Heart left ventricle (tissue), 16 donors: Measurements from ENCODE around the gene SLC15A3. TPM values are rescaled to one million over a fixed set of nuclear protein-coding genes. Genes with fewer than 3 reads are reported as not detected.

Experiments
- ATAC-seq, 4 donors: fragments of 200-7000 bp; cut with Tn5 transposase; one replicate each; pipeline ENCODE4 v1.9.1; 2020 to 2022; ENCODE audit warnings: moderate library complexity in 4 of 4, mild to moderate bottlenecking in 3 of 4, moderate number of reproducible peaks in 1 of 4
- DNase-seq, 5 donors: peaks; one replicate each; pipeline ENCODE4 v3.0.0-alpha.2; 2020
- H3K27ac ChIP-seq, 12 donors: fragments of 200-600 bp; sonication (generic) in 4 of 12; one replicate each; pipeline versions ENCODE4 v1.5.0 to v1.8.0; 2016 to 2022; ENCODE audit warnings: mild to moderate bottlenecking in 2 of 12
- H3K27me3 ChIP-seq, 9 donors: fragments of 200-600 bp; sonication (generic) in 2 of 9; one replicate each; pipeline versions ENCODE4 v1.5.1 to v1.8.0; 2016 to 2022; ENCODE audit warnings: mild to moderate bottlenecking in 3 of 9
- H3K36me3 ChIP-seq, 9 donors: fragments of 200-600 bp; sonication (generic) in 2 of 9; one replicate each; pipeline versions ENCODE4 v1.5.0 to v1.8.0; 2018 to 2022; ENCODE audit warnings: mild to moderate bottlenecking in 2 of 9
- H3K4me1 ChIP-seq, 12 donors: fragments of 200-600 bp; sonication (generic) in 4 of 12; one replicate each; pipeline versions ENCODE4 v1.5.0 to v1.8.0; 2016 to 2022; ENCODE audit warnings: mild to moderate bottlenecking in 3 of 12
- H3K4me3 ChIP-seq, 12 donors: fragments of 200-600 bp; sonication (generic) in 4 of 12; one replicate each; pipeline versions ENCODE4 v1.5.0 to v1.8.0; 2017 to 2022; ENCODE audit warnings: mild to moderate bottlenecking in 9 of 12, moderate library complexity in 4 of 12
- H3K9me3 ChIP-seq, 12 donors: fragments of 200-600 bp; sonication (generic) in 4 of 12; one replicate each; pipeline versions ENCODE4 v1.5.0 to v1.8.0; 2016 to 2022; ENCODE audit warnings: mild to moderate bottlenecking in 1 of 12
- POLR2A ChIP-seq, 2 donors: fragments of 450-650 bp; IDR thresholded peaks; one replicate each; pipeline ENCODE4 v1.6.1; 2017; ENCODE audit warnings: antibody characterized with exemption in 2 of 2, mild to moderate bottlenecking in 2 of 2, moderate library complexity in 2 of 2
- WGBS, 4 donors: extraction: QIAGEN DNeasy Blood & Tissue Kit in 2 of 4; methylation state at CpG; one replicate each; pipeline versions ENCODE4 v1.1.5 to v1.1.7; 2013 to 2018; 5-methylcytosine and 5-hydroxymethylcytosine counted together
- intact Hi-C, 10 donors: fragments of 100-400 bp; cut with DNase I; formaldehyde crosslinking; loops; one replicate each; pipeline versions ENCODE4 v1.11.1 to v1.14.2; 2022
- polyA plus RNA-seq, 2 donors: library from polyadenylated mRNA; stranded (reverse); fragments of 200-250 nt; gene quantifications; one replicate each; pipeline ENCODE4 v1.2.3, GENCODE V29; 2013
- total RNA-seq, 9 donors: library from RNA; depleted of rRNA in 2 of 9; stranded (reverse); fragments of >200 nt in 2 of 9; fragmentation: NEBNext Ultra II Directional in 3 of 9; extraction: Animal tissue kit (Norgen Biotek cat#: 25700) in 3 of 9; gene quantifications; one replicate each; pipeline versions ENCODE4 v1.1.0 to v1.2.4, GENCODE V29; 2016 to 2023
- TF ChIP-seq, protein P1 (sequence below), 12 donors: fragments of 200-600 bp; sonication (generic) in 4 of 12; IDR thresholded peaks; one replicate each; pipeline versions ENCODE4 v1.5.0 to v1.8.0; 2018 to 2022; ENCODE audit warnings: antibody characterized with exemption in 12 of 12, mild to moderate bottlenecking in 5 of 12
- donor health status: ischemic (EF 13 %, LVEDD 7.1; RV severe dilation, severe dysfunction).
- donor health status: healthy with polysubstance abuse.
- donor health status: DM: no; HTN: yes; CAD: no.
- donor health status: DM: no; HTN: no; CAD: no.
- donor health status: ischemic (EF 25% LVEDD 6.9; RV normal size, moderate dysfunction).
- donor health status: ischemic (EF 25% LVEDD 5.7; RV mildly dilated, moderate dysfunction).
- donor health status: healthy.
- donor health status: DM: yes; HTN: yes; CAD: no.
- donor health status: ischemic (EF 35%, LVEDD 5.7; RV mildly dilated, moderate dysfunction).
- donor health status: nonischemic (EF 11% LVEDD 7.7; RV severe dilation, severe dysfunction).
- donor health status: DM: yes; HTN: yes; CAD: no.
- donor health status: PGD.
- donor health status: ischemic (EF 29% LVEDD 5.4; RV normal size, mild dysfunction).
- donor health status: nonischemic (EF 23%, LVEDD 6.1; RV moderate dilation, normal function).

The SLC15A3 gene
- total and polyA plus RNA-seq, 11 donors, result 11.9 to 85.1 (median 19.1) TPM

DNA sequence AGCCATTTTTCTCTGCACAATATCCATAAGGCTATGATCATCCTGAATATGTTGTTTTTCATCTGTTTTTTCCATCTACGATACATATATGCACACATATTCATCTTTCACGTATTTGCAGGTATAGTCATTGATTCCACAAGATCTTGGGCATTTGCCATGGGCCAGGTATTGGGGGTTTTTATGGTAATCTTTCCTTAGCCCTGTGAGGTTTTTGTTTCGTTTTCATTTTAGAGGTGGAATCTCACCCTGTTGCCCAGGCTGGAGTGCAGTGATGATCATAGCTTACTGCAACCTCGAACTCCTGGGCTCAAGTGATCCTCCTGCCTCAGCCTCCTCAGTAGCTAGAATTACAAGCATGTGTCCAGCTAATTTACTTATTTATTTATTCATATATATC is 39.5 kb upstream of the SLC15A3 start:
- peaks cover 0 to 42% (median 8%) of the 10 kb centered on the region in 9 donors for H3K27me3 ChIP-seq
- TF ChIP-seq, protein P1, sequence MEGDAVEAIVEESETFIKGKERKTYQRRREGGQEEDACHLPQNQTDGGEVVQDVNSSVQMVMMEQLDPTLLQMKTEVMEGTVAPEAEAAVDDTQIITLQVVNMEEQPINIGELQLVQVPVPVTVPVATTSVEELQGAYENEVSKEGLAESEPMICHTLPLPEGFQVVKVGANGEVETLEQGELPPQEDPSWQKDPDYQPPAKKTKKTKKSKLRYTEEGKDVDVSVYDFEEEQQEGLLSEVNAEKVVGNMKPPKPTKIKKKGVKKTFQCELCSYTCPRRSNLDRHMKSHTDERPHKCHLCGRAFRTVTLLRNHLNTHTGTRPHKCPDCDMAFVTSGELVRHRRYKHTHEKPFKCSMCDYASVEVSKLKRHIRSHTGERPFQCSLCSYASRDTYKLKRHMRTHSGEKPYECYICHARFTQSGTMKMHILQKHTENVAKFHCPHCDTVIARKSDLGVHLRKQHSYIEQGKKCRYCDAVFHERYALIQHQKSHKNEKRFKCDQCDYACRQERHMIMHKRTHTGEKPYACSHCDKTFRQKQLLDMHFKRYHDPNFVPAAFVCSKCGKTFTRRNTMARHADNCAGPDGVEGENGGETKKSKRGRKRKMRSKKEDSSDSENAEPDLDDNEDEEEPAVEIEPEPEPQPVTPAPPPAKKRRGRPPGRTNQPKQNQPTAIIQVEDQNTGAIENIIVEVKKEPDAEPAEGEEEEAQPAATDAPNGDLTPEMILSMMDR (IDR thresholded peaks at IDR 0.05), result no peak
- no peak for TF ChIP-seq POLR2A (IDR thresholded peaks at IDR 0.05)
- ATAC-seq (no peak), DNase-seq (no peak)
- H3K27ac ChIP-seq, result no peak overlapping the region
- no peak overlapping the region for H3K4me3 ChIP-seq
- no peaks in the 10 kb centered on the region for H3K36me3 ChIP-seq
- intact Hi-C loops, result no loop called here
- H3K4me1 ChIP-seq, result peaks cover 0 to 17% (median 0%) of the 10 kb centered on the region in 12 donors
- WGBS, 4 donors, result 91 to 94% (median 93%) methylated on average over 4 of the region's 4 CpGs
- no peaks in the 10 kb centered on the region for H3K9me3 ChIP-seq

DNA sequence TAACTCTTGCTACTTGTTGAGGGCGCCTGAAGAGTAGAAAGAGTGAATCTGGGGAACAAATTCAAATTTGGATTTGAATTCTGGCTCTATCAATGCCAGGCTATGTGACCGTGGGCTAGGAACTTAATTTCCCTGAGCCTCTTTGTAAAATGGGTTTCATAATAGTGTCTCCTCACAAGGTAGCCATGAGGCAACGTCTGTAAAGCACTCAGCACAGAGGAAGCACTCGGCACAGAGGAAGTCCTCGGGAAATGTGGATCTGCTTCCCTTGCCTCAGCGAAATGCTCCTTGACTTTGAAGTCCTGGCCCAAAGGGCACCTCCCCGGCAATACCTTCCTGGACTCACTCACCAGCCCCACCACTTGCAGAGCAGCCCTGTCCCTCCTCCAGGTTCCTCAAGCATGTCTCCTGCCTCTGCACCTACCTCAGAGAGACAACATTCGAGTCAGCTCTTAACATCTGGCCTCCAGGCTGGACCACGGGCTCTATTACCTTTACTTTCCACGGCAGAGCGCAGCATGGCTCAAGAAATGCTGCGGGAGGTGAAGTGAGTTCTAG is 37.2 kb upstream of the SLC15A3 start:
- Histone ChIP-seq H3K4me1 (peaks cover 0 to 15% (median 0%) of the 10 kb centered on the region in 12 donors), H3K36me3 (no peaks in the 10 kb centered on the region), H3K9me3 (no peaks in the 10 kb centered on the region), H3K4me3 (no peak overlapping the region), H3K27ac (no peak overlapping the region), H3K27me3 (peaks cover 0 to 28% (median 8%) of the 10 kb centered on the region in 9 donors)
- no peak for DNase-seq
- TF ChIP-seq, protein P1 (IDR thresholded peaks at IDR 0.05), result no peak
- TF ChIP-seq POLR2A (IDR thresholded peaks at IDR 0.05), result no peak
- intact Hi-C loops, result loop anchor here in 1 of 10 donors (5.0 kb wide), 1 partner anchor 68 kb away; no protein-coding TSS in a partner anchor
- ATAC-seq, result no peak
- WGBS, 4 donors, result 53 to 62% (median 56%) methylated on average over 12 of the region's 12 CpGs

- ATAC-seq, result no peak
These were observed 36.7 kb upstream of the SLC15A3 start for GRCh38 chr11:60988658-60989057.

GRCh38 chr11:60987577-60988277 is 35.8 kb upstream of the SLC15A3 start:
- Histone ChIP-seq H3K9me3 (no peaks in the 10 kb centered on the region), H3K36me3 (no peaks in the 10 kb centered on the region), H3K27me3 (peaks cover 0 to 17% (median 0%) of the 10 kb centered on the region in 9 donors), H3K4me3 (no peak overlapping the region), H3K27ac (peak overlapping the region in 1 of 12 donors; percentile 54), H3K4me1 (peaks cover 0 to 9% (median 0%) of the 10 kb centered on the region in 12 donors)
- TF ChIP-seq POLR2A (IDR thresholded peaks at IDR 0.05), result no peak
- TF ChIP-seq, protein P1 (IDR thresholded peaks at IDR 0.05), result no peak
- DNase-seq (no peak), ATAC-seq (no peak)
- intact Hi-C loops, result loop anchor here in 1 of 10 donors (5.0 kb wide), 1 partner anchor 70 kb away; no protein-coding TSS in a partner anchor
- WGBS, 4 donors, result 80 to 88% (median 87%) methylated on average over 9 of the region's 9 CpGs

More at GRCh38 chr11:60988658-60989057, 36.7 kb upstream of the SLC15A3 start:
- TF ChIP-seq POLR2A (IDR thresholded peaks at IDR 0.05), result no peak
- TF ChIP-seq, protein P1 (IDR thresholded peaks at IDR 0.05), result no peak
- H3K9me3 ChIP-seq, result no peaks in the 10 kb centered on the region
- H3K4me1 ChIP-seq, result peaks cover 0 to 13% (median 0%) of the 10 kb centered on the region in 12 donors
- peaks cover 0 to 23% (median 4%) of the 10 kb centered on the region in 9 donors for H3K27me3 ChIP-seq
- WGBS, 4 donors, result 62 to 83% (median 73%) methylated on average over 2 of the region's 2 CpGs
- DNase-seq, result no peak
- H3K27ac ChIP-seq, result no peak overlapping the region
- H3K36me3 ChIP-seq, result no peaks in the 10 kb centered on the region
- intact Hi-C loops, result loop anchor here in 1 of 10 donors (5.0 kb wide), 1 partner anchor 69 kb away; no protein-coding TSS in a partner anchor
- H3K4me3 ChIP-seq, result no peak overlapping the region
